GM23338 (cell line): ENCODE results near the gene SLIT1.

Experiments used
- CREB1 ChIP-seq: fragments of 250-450 bp; sonication (Bioruptor Pico); IDR thresholded peaks from 2 replicates; pipeline ENCODE4 v1.5.0; 2020; ENCODE audit warnings: low read depth, mild to moderate bottlenecking, moderate library complexity
- CTCF ChIP-seq, 2 experiments: fragments of 200-600 bp in 1 of 2; sonication (generic) in 1 of 2; conservative IDR thresholded peaks; 2 replicates each; pipeline versions ENCODE4 v1.5.1 to v1.6.1; 2016 to 2017; ENCODE audit warnings: antibody characterized with exemption in 2 of 2, low read depth in 2 of 2, mild to moderate bottlenecking in 2 of 2, moderate library complexity in 1 of 2
- ETS1 ChIP-seq: IDR thresholded peaks from 2 replicates; pipeline ENCODE4 v1.6.1; 2016; ENCODE audit warnings: antibody characterized with exemption
- EZH2 ChIP-seq: fragments of 200-600 bp; sonication (generic); IDR thresholded peaks from one replicate; pipeline ENCODE4 v1.8.0; 2017; ENCODE audit warnings: antibody characterized with exemption, mild to moderate bottlenecking, low read depth; ENCODE audit not compliant: unreplicated experiment
- EZH2phosphoT487 ChIP-seq: fragments of 200-600 bp; sonication (generic); IDR thresholded peaks from one replicate; pipeline ENCODE4 v1.8.1; 2018; ENCODE audit warnings: antibody characterized with exemption; ENCODE audit not compliant: unreplicated experiment
- NANOG ChIP-seq: IDR thresholded peaks from 2 replicates; pipeline ENCODE4 v1.6.1; 2016; ENCODE audit warnings: antibody characterized with exemption, borderline replicate concordance
- POLR2AphosphoS5 ChIP-seq: IDR thresholded peaks from 2 replicates; pipeline ENCODE4 v1.6.1; 2016; ENCODE audit warnings: antibody characterized with exemption, low read depth
- REST ChIP-seq: IDR thresholded peaks from one replicate; pipeline ENCODE4 v1.6.1; 2018; ENCODE audit warnings: antibody characterized with exemption; ENCODE audit not compliant: unreplicated experiment
- ZNF331 ChIP-seq: fragments of 250-450 bp; sonication (Bioruptor Pico); IDR thresholded peaks from 2 replicates; pipeline ENCODE4 v1.5.0; 2020; ENCODE audit warnings: low read depth, mild to moderate bottlenecking, moderate library complexity

GRCh38 chr10:97224483-97225435 is 39.0 kb upstream of the SLIT1 start:
- TF ChIP-seq CTCF (conservative IDR thresholded peaks at IDR 0.05; ENCODE audit: low read depth in 2 of 2), result no peak
- TF ChIP-seq EZH2, result no peak
- no peak for TF ChIP-seq CREB1
- TF ChIP-seq REST, result no peak
- TF ChIP-seq POLR2AphosphoS5, result no peak
- TF ChIP-seq EZH2phosphoT487, result no peak
- no peak for TF ChIP-seq ZNF331 (CRISPR knock-in tag)
- TF ChIP-seq ETS1, result no peak
- no peak for TF ChIP-seq NANOG
